NCI-H774 (cell line): ENCODE results near the gene TFEC.
"Not testable (repeated sequence)": the region's sequence is repeated elsewhere in the genome, so short reads cannot be mapped to it uniquely, and the experiment has no call there.

Source experiments
- DNase-seq: peaks from one replicate; lab custom pipeline; 2025; lab: John Stamatoyannopoulos, UW

TFEC gene, protein sequence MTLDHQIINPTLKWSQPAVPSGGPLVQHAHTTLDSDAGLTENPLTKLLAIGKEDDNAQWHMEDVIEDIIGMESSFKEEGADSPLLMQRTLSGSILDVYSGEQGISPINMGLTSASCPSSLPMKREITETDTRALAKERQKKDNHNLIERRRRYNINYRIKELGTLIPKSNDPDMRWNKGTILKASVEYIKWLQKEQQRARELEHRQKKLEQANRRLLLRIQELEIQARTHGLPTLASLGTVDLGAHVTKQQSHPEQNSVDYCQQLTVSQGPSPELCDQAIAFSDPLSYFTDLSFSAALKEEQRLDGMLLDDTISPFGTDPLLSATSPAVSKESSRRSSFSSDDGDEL

DNA sequence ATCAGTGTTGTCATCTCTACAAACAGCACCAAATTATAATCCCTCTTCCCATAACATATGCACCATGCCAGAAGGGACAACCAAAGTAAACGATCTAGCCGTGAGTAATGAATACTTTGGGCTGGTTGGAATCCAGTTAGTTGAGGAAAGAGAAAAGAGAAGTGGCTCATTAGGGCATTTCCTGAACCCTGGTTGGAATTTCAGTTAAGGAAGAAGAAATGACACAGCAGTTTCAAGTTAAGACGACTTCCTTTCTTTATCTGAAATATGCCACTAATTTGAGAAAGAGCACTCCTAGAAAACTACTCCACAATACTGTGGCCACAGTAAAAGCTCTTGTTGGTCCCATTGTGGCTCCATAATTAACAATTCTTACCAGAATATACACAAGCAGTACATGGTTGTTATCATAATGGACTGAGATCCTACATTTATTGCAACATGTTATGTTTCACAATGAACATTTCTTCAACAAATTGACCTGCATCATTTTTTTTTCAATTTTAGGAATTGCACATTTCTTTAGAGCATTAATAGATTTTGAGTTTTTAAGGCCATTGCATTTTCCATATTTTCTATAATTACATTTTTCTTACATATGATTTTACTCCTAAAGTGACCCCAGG, at the start of gene TFEC:
Gene TFEC (minus strand): TSS at position 113 of the 626 bp plus-strand sequence. CDS start 46,322 bp downstream, outside the sequence.
- DNase-seq, result no peak

DNA sequence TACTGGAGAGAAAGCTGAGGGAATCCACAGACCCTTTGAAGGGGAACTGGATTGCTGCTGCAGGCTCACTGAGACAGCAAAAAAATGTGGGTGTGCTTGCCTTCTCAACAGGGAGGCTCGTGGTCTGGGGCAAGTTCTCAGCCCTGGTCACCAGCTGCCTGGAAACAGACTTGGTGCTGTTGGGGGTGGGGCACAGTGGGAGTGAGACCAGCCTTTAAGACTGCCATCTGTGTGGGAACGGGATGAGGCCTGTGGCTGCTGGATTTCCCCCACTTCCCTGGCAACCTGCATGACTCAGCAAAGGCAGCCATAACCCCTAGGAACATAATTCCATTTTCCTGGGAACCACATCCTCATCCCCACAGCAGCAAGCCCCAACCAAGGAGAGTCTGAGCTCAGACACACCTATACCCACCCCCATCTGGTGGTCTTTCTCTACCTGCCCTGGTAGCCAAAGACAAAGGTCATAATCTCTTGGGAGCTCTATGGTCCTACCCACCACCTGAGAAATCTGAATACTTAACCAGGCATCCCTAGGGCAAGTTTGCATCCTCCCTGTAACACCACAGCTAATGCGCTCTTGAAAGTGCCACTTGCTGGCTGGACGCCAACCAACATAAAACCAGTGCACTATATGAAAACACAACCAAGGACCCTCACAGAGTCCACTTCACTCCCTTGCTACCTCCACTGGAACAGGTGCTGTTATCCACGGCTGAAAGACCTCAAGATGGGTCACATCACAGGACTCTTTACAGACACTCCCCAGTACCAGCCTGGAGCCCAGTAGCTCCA, 45.0 kb upstream of the TFEC start:
- no peak for DNase-seq

DNA sequence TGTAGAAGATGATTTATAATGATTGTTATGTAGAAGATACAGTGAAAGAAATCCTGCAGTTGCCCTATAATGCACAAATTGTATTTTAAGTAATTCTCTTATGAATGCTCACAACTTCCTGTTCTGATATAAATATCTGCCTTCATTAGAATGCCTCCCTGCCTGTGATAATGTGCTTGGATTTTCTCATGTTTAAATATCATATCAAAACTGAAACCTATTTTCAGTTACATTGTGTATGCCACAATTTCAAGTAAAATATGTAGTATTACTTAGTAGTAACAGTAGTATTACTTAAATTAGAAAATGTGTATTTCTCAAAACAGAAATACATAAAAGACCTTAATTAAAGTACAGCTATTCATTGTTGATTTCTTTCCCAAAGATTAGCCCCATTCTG, 41.1 kb upstream of the TFEC start:
- no peak for DNase-seq

- DNase-seq, result no peak
Measured at GRCh38 chr7:116064179-116064578, 33.6 kb upstream of the TFEC start.

GRCh38 chr7:116062666-116063065, 32.1 kb upstream of the TFEC start:
- DNase-seq, result no peak

- DNase-seq, result no peak
Measured at GRCh38 chr7:116052006-116052405, 21.4 kb upstream of the TFEC start.

GRCh38 chr7:116047261-116047660, 16.7 kb upstream of the TFEC start:
- DNase-seq, result not testable (repeated sequence)

GRCh38 chr7:116045532-116045931, 15.0 kb upstream of the TFEC start:
- no peak for DNase-seq

DNA sequence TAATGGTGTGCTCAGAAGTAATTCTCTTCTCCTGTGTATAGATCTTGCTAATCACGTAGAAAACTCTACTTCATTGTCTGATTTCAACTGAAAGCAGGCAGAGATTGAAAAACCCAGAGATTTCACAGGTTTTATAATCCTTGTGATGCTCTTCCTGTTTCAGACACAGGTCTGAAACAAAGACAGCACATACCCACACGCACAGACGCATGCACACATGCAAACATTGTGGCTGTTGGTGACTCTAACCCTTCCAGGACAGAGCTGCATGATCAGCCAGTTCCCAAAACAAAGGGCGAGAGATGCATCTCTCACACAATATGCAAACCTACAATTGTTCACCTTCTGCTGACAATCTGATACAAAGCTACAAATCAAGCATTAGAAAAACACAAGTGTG, 11.1 kb upstream of the TFEC start:
- DNase-seq, result no peak

- no peak for DNase-seq
Measured at GRCh38 chr7:116037401-116037800, 6.8 kb upstream of the TFEC start.

- DNase-seq, result no peak
Measured at GRCh38 chr7:116034411-116034810, 3.8 kb upstream of the TFEC start.

DNA sequence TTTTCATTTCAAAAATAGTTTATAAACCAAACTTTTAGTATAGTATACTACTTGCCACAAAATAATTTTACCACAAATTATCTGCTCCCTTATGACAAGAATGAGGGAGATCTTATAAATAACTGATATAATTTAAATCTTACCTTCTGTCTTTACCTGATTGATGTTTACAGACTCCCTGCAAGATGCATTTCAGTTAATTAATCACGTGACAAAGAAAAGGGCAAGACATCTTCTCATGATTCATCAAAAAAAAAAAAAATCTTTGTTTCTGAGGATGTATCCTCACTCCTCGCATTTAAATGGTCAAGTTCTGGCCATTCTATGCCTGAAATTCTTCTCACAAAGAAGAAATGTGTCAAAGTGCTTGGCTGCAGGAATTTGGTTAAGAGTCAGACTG, 2.3 kb upstream of the TFEC start:
- no peak for DNase-seq

- DNase-seq, result no peak
Measured at GRCh38 chr7:116028787-116029186, 1.8 kb downstream of the TFEC start.

DNA sequence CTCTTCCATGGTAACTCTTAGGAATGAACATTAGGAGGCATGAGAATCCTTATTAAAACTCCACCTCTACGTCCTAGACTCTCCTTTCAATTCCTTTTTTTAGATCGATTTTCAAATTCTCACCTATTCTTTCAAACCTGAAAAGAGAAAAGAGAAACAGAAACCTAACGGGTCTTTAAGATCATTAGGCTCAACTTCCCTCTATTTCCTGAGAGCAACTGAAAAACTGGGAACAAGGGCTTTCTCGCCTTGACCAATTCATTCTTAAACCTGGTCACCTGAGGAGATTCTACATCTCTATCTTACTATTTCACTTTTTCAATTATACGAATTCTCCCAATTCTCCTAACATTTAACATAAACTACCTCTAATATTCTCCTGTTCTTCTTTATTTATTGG, 2.8 kb downstream of the TFEC start:
- DNase-seq, result no peak

DNA sequence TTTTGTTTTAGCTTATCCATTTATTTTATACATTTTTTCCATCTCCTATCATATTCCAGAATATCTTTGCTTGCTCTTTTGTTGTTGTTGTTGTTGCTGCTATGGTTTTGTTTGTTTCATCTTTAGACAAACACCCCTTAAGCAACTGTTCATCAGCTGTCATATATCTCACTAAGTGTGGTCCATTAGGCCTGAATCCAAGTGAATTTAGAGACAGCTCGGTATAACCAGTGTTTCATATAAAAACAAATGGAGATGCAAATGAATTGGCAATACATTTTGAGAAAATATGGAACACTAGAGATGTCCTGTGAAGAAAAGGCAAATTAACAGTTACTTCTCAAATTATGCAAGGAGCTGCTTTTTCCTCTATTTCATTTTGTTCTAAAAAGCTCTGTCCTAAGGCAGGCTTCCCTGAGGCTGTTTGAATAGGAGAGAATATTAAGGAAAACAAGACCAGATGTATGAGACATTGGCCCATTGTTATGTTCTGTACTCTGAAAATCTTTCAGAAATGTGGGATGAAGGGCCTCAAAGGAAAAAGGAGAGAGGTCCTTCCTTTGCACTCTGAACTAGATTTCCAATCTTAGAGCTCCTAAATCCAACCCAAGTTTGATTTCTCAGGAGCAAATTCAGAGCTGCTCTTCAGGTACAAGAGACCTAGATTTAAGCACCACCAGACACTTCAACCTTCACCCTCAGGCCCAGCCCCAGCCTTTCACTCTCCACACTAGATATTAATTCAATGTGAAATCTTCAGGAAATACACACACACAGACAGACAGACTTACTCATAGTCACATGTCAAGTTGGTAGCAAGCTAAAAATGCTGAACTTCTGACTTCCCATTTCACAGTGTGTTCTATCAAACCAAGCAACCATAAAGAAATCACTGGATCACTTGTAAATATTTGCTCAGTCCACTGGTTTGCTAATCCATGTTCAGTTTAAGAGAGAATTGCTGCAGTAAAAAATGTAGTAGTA, 5.4 kb downstream of the TFEC start:
- DNase-seq, result no peak

DNA sequence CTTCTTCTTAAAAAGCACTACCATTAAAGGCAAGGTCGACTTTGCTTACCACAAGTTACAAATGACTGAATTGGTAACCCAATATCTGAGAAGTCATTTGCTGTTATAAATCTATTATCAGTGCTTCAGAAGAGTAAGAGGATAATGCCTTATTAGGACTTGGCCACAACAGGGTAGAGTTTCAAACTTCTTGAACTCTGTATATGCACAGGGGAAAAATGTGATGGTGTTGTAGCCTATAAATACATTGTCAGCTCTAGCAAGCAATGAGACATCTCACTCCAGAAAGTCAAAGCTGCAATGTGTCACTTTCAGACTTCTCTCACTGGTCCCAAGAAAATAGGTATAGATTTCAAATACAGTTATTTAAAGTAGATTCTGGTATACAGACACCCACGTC, 9.3 kb downstream of the TFEC start:
- no peak for DNase-seq

- DNase-seq, result no peak
Measured at GRCh38 chr7:116018731-116019130, 11.8 kb downstream of the TFEC start.

- no peak for DNase-seq
Measured at GRCh38 chr7:116013675-116014074, 16.9 kb downstream of the TFEC start.

GRCh38 chr7:116011584-116011983, 19.0 kb downstream of the TFEC start:
- DNase-seq, result no peak

GRCh38 chr7:116004762-116005161, 25.8 kb downstream of the TFEC start:
- DNase-seq, result not testable (repeated sequence)

- DNase-seq, result no peak
Measured at GRCh38 chr7:115997221-115997620, 33.3 kb downstream of the TFEC start.

GRCh38 chr7:115995701-115996100, 34.9 kb downstream of the TFEC start:
- no peak for DNase-seq
